ENCODE measurements around the gene ANO9. TPM values are rescaled to one million over a fixed set of nuclear protein-coding genes. Genes with fewer than 3 reads are reported as not detected.

The ANO9 gene
- total RNA-seq, 1 experiment from 2014 or later: 85.5 TPM

DNA sequence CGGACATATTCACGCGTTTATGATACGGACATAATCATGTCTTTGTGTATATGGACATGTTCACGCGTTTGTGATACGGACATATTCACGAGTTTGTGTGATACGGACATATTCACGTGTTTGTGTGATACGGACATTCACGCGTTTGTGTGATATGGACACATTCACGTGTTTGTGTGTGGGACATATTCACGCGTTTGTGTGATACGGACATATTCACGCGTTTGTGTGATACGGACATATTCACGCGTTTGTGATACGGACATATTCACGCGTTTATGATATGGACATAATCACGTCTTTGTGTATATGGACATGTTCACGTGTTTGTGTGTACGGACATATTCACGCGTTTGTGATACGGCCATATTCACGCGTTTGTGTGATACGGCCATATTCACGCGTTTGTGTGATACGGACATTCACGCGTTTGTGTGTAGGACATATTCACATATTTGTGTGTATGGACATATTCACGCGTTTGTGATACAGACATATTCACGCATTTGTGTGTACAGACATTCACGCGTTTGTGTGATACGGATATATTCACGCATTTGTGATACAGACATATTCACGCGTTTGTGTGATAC is 33.2 kb upstream of the ANO9 start:
- H3K4me1 ChIP-seq: peaks cover 2% of the 10 kb centered on the region
- H3K4me3 ChIP-seq (ENCODE audit: low read depth, low read length): no peak overlapping the region
- POLR2A ChIA-PET: no interaction called here
- Mint-ChIP-seq H3K4me1 (ENCODE audit: low read depth, unreplicated experiment) (peaks cover 2% of the 10 kb centered on the region), H3K4me3 (ENCODE audit: unreplicated experiment) (no peak overlapping the region), H3K27ac (ENCODE audit: unreplicated experiment) (no peak overlapping the region), H3K36me3 (ENCODE audit: insufficient read depth, unreplicated experiment) (peaks cover 30% of the 10 kb centered on the region), H3K27me3 (ENCODE audit: insufficient read depth, unreplicated experiment) (no peaks in the 10 kb centered on the region), H3K9me3 (ENCODE audit: unreplicated experiment) (no peaks in the 10 kb centered on the region)
- H3K9me3 ChIP-seq: no peaks in the 10 kb centered on the region
- no peaks in the 10 kb centered on the region for H3K36me3 ChIP-seq (ENCODE audit: control insufficient read depth, insufficient read depth, low read length)
- TF ChIP-seq, protein P1, sequence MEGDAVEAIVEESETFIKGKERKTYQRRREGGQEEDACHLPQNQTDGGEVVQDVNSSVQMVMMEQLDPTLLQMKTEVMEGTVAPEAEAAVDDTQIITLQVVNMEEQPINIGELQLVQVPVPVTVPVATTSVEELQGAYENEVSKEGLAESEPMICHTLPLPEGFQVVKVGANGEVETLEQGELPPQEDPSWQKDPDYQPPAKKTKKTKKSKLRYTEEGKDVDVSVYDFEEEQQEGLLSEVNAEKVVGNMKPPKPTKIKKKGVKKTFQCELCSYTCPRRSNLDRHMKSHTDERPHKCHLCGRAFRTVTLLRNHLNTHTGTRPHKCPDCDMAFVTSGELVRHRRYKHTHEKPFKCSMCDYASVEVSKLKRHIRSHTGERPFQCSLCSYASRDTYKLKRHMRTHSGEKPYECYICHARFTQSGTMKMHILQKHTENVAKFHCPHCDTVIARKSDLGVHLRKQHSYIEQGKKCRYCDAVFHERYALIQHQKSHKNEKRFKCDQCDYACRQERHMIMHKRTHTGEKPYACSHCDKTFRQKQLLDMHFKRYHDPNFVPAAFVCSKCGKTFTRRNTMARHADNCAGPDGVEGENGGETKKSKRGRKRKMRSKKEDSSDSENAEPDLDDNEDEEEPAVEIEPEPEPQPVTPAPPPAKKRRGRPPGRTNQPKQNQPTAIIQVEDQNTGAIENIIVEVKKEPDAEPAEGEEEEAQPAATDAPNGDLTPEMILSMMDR (IDR thresholded peaks at IDR 0.05; ENCODE audit: insufficient read depth in 1 of 2, low read depth in 1 of 2, low read length in 1 of 2, severe bottlenecking in 1 of 2, unreplicated experiment in 1 of 2): no peak
- no TSS peak for BruUV-seq (replicated peaks)
- H3K27me3 ChIP-seq (replicated peaks; ENCODE audit: control insufficient read depth, insufficient read depth, low read length): no peaks in the 10 kb centered on the region
- no peak for DNase-seq
- CTCF ChIA-PET: no interaction called here
- intact Hi-C loops (cut with micrococcal nuclease; ENCODE audit: unreplicated experiment): no loop called here

GRCh38 chr11:473962-474785 is 32.4 kb upstream of the ANO9 start:
- Mint-ChIP-seq H3K27me3 (ENCODE audit: insufficient read depth, unreplicated experiment) (no peaks in the 10 kb centered on the region), H3K36me3 (ENCODE audit: insufficient read depth, unreplicated experiment) (peaks cover 22% of the 10 kb centered on the region), H3K9me3 (ENCODE audit: unreplicated experiment) (no peaks in the 10 kb centered on the region), H3K4me3 (ENCODE audit: unreplicated experiment) (no peak overlapping the region), H3K4me1 (ENCODE audit: low read depth, unreplicated experiment) (peaks cover 9% of the 10 kb centered on the region), H3K27ac (ENCODE audit: unreplicated experiment) (no peak overlapping the region)
- H3K27me3 ChIP-seq (replicated peaks; ENCODE audit: control insufficient read depth, insufficient read depth, low read length): no peaks in the 10 kb centered on the region
- CTCF ChIA-PET: no interaction called here
- peaks cover 8% of the 10 kb centered on the region for H3K4me1 ChIP-seq
- POLR2A ChIA-PET: interaction anchor here (0.7 kb wide), 1 partner anchor 32 kb away, joined by 7 read pairs; no protein-coding TSS in a partner anchor
- H3K9me3 ChIP-seq: no peaks in the 10 kb centered on the region
- no TSS peak for BruUV-seq (replicated peaks)
- no peak for DNase-seq
- no peaks in the 10 kb centered on the region for H3K36me3 ChIP-seq (ENCODE audit: control insufficient read depth, insufficient read depth, low read length)
- TF ChIP-seq, protein P1 (IDR thresholded peaks at IDR 0.05; ENCODE audit: insufficient read depth in 1 of 2, low read depth in 1 of 2, low read length in 1 of 2, severe bottlenecking in 1 of 2, unreplicated experiment in 1 of 2): no peak
- H3K4me3 ChIP-seq (ENCODE audit: low read depth, low read length): no peak overlapping the region
- intact Hi-C loops (cut with micrococcal nuclease; ENCODE audit: unreplicated experiment): no loop called here

- H3K4me1 Mint-ChIP-seq (ENCODE audit: low read depth, unreplicated experiment): peaks cover 13% of the 10 kb centered on the region
- TF ChIP-seq, protein P1 (IDR thresholded peaks at IDR 0.05; ENCODE audit: insufficient read depth in 1 of 2, low read depth in 1 of 2, low read length in 1 of 2, severe bottlenecking in 1 of 2, unreplicated experiment in 1 of 2): no peak
- intact Hi-C loops (cut with micrococcal nuclease; ENCODE audit: unreplicated experiment): no loop called here
- no peaks in the 10 kb centered on the region for H3K9me3 ChIP-seq
- no peaks in the 10 kb centered on the region for H3K27me3 ChIP-seq (replicated peaks; ENCODE audit: control insufficient read depth, insufficient read depth, low read length)
- no peaks in the 10 kb centered on the region for H3K9me3 Mint-ChIP-seq (ENCODE audit: unreplicated experiment)
- H3K27me3 Mint-ChIP-seq (ENCODE audit: insufficient read depth, unreplicated experiment): no peaks in the 10 kb centered on the region
- H3K4me3 ChIP-seq (ENCODE audit: low read depth, low read length): no peak overlapping the region
- H3K36me3 ChIP-seq (ENCODE audit: control insufficient read depth, insufficient read depth, low read length): no peaks in the 10 kb centered on the region
- no peak for DNase-seq
- POLR2A ChIA-PET: interaction anchor here (0.7 kb wide), 1 partner anchor 33 kb away, joined by 7 read pairs; no protein-coding TSS in a partner anchor
- peaks cover 17% of the 10 kb centered on the region for H3K36me3 Mint-ChIP-seq (ENCODE audit: insufficient read depth, unreplicated experiment)
- BruUV-seq (replicated peaks): no TSS peak
- no peak overlapping the region for H3K27ac Mint-ChIP-seq (ENCODE audit: unreplicated experiment)
- peaks cover 8% of the 10 kb centered on the region for H3K4me1 ChIP-seq
- CTCF ChIA-PET: interaction anchor here (0.6 kb wide), 1 partner anchor 86 kb away, joined by 5 read pairs; no protein-coding TSS in a partner anchor
- no peak overlapping the region for H3K4me3 Mint-ChIP-seq (ENCODE audit: unreplicated experiment)
These were observed 31.6 kb upstream of the ANO9 start for GRCh38 chr11:473415-473814.
